HG03469 (cell line): Measurements from ENCODE around the gene SLC6A17.

Source experiments
- ATAC-seq: cut with Tn5 transposase; IDR thresholded peaks from one replicate; pipeline ENCODE4 v1.9.1; 2021; ENCODE audit warnings: mild to moderate bottlenecking, moderate library complexity, moderate number of reproducible peaks; ENCODE audit not compliant: unreplicated experiment

SLC6A17 gene

GRCh38 chr1:110200666-110201065 lies 50.4 kb downstream of the SLC6A17 start:
- no peak for ATAC-seq

- ATAC-seq = no peak
These were observed 51.0 kb downstream of the SLC6A17 start for GRCh38 chr1:110201157-110201825.

GRCh38 chr1:110203021-110203661 lies 52.8 kb downstream of the SLC6A17 start:
- no peak for ATAC-seq

- ATAC-seq = no peak
These were observed 54.9 kb downstream of the SLC6A17 start for GRCh38 chr1:110205156-110205555.

GRCh38 chr1:110205591-110206155 lies 55.4 kb downstream of the SLC6A17 start:
- no peak for ATAC-seq

GRCh38 chr1:110206261-110206920 lies 56.1 kb downstream of the SLC6A17 start:
- ATAC-seq = no peak

- no peak for ATAC-seq
These were observed 57.5 kb downstream of the SLC6A17 start for GRCh38 chr1:110207831-110208230.

GRCh38 chr1:110208916-110209645 lies 58.8 kb downstream of the SLC6A17 start:
- no peak for ATAC-seq

- peak; percentile 68 for ATAC-seq
These were observed 59.7 kb downstream of the SLC6A17 start, which contains the start of gene KCNC4 for GRCh38 chr1:110209715-110210603. Gene KCNC4 (plus strand): TSS chr1:110210314. CDS start chr1:110211500, 1,186 bp downstream.

GRCh38 chr1:110210604-110211495 lies 60.6 kb downstream of the SLC6A17 start:
- no peak for ATAC-seq

GRCh38 chr1:110211496-110212168 lies 61.3 kb downstream of the SLC6A17 start:
- no peak for ATAC-seq

- ATAC-seq = no peak
These were observed 62.2 kb downstream of the SLC6A17 start for GRCh38 chr1:110212169-110213142.

GRCh38 chr1:110213143-110213540 lies 62.8 kb downstream of the SLC6A17 start:
- no peak for ATAC-seq

GRCh38 chr1:110214454-110215404 lies 64.4 kb downstream of the SLC6A17 start:
- no peak for ATAC-seq

- ATAC-seq = no peak
These were observed 65.6 kb downstream of the SLC6A17 start for GRCh38 chr1:110215621-110216515.
